ENCODE measurements around the gene CDKAL1. TPM values are rescaled to one million over a fixed set of nuclear protein-coding genes. Genes with fewer than 3 reads are reported as not detected.

The CDKAL1 gene
- total and polyA plus RNA-seq, 9 of the 15 experiments (the other 6 are each of a cell fraction or from before 2014, with no cell fraction given), result 11.2 to 36.3 (median 20.1) TPM

- no peak for TF ChIP-seq ZNF12 (CRISPR knock-in tag; IDR thresholded peaks at IDR 0.05)
- TF ChIP-seq ZNF609 (CRISPR knock-in tag; IDR thresholded peaks at IDR 0.05; ENCODE audit: borderline replicate concordance), result no peak
- 0 out of 2 replicates have a peak, but pooled peaks have one; percentile 7 for TF ChIP-seq C11orf30 (IDR thresholded peaks at IDR 0.05; ENCODE audit: low read depth)
- TF ChIP-seq KAT8 (IDR thresholded peaks at IDR 0.05; ENCODE audit: low read depth), result no peak
- TF ChIP-seq MAFG (tag; conservative IDR thresholded peaks at IDR 0.05), result 0 out of 2 replicates have a peak, but pooled peaks have one; percentile 7
- TF ChIP-seq ZNF316 (IDR thresholded peaks at IDR 0.05), result peak; percentile 46
- H3K79me2 ChIP-seq (ENCODE audit: control insufficient read depth, insufficient read depth, low read length), result no peaks in the 10 kb centered on the region
- H3K27me3 ChIP-seq (ENCODE audit: control insufficient read depth in 2 of 2, insufficient read depth in 2 of 2, low read length in 2 of 2), result no peaks in the 10 kb centered on the region
- H3K4me3 ChIP-seq, result no peak overlapping the region
- POLR2A ChIA-PET, result interaction anchor here (1.4 kb wide), 1 partner anchor 14 kb away, joined by 3 read pairs; no protein-coding TSS in a partner anchor
- DNase-seq (ENCODE audit: extremely low read depth in 1 of 4, low spot score in 3 of 4) (no peak), ATAC-seq (no peak), FAIRE-seq (no peak)
- in situ Hi-C loops (cut with MboI), result no loop called here
- no peaks in the 10 kb centered on the region for H3K4me1 ChIP-seq (replicated peaks in 1 of 2; ENCODE audit: control insufficient read depth in 2 of 2, insufficient read depth in 2 of 2, low read length in 2 of 2)
- no TSS peak for BruUV-seq (replicated peaks)
- no peak overlapping the region for H2AFZ ChIP-seq (ENCODE audit: low read depth, low read length)
- no peaks in the 10 kb centered on the region for H3K9me1 ChIP-seq (ENCODE audit: control insufficient read depth, insufficient read depth, low read length)
- no peak overlapping the region for H3K27ac ChIP-seq (ENCODE audit: extremely low read depth, low read depth, low read length)
- 81% methylated on average over 2 of the region's 2 CpGs for WGBS (ENCODE audit: insufficient coverage, low coverage, missing lambda C conversion rate)
- intact Hi-C loops (cut with micrococcal nuclease), result no loop called here
- no peaks in the 10 kb centered on the region for H3K36me3 ChIP-seq (ENCODE audit: control insufficient read depth, insufficient read depth, low read length)
- H3K9ac ChIP-seq (ENCODE audit: insufficient read depth in 1 of 2, low read depth in 2 of 2, low read length in 2 of 2), result no peak overlapping the region
- no peak overlapping the region for H3K4me2 ChIP-seq (ENCODE audit: insufficient read depth, low read length)
- no peaks in the 10 kb centered on the region for H3K9me3 ChIP-seq (replicated peaks; ENCODE audit: control insufficient read depth, insufficient read depth, low read depth, low read length)
- CTCF ChIA-PET (ENCODE audit: low intra/inter-chr PET ratio), result no interaction called here
- H4K20me1 ChIP-seq (replicated peaks; ENCODE audit: control insufficient read depth, insufficient read depth, low read length), result no peaks in the 10 kb centered on the region
Observed at GRCh38 chr6:21137700-21138335, 603.6 kb downstream of the CDKAL1 start.

Measured in K562 (cell line).